Measurements from ENCODE around the gene CFAP65. TPM values are rescaled to one million over a fixed set of nuclear protein-coding genes. Genes with fewer than 3 reads are reported as not detected.

The CFAP65 gene
- total RNA-seq, 1 experiment from 2014 or later: 0.52 TPM

- no peak overlapping the region for H3K9ac ChIP-seq (ENCODE audit: low read length)
- RAD21 ChIA-PET (ENCODE audit: low non-redundant PET in 1 of 2, low total read pairs in 2 of 2, uncharacterized antibody in 2 of 2, unreplicated experiment in 2 of 2): interaction anchor here in 1 of 2 experiments (1.4 kb wide), 1 partner anchor 91 kb away, joined by 3 read pairs; no protein-coding TSS in a partner anchor
- H3K4me1 ChIP-seq (ENCODE audit: control insufficient read depth in 1 of 2, insufficient read depth in 2 of 2, low read length in 2 of 2): no peaks in the 10 kb centered on the region; a peak in 1 of 4 replicates
- intact Hi-C loops (cut with micrococcal nuclease): loop anchor here (2.0 kb wide), 1 partner anchor 91 kb away; no protein-coding TSS in a partner anchor
- H4K20me1 ChIP-seq (ENCODE audit: insufficient read depth): no peaks in the 10 kb centered on the region
- POLR2A ChIA-PET: no interaction called here
- no TSS peak for BruUV-seq (replicated peaks)
- ATAC-seq (no peak), DNase-seq (ENCODE audit: low read depth, low spot score) (no peak)
- no peaks in the 10 kb centered on the region for H3K36me3 ChIP-seq (ENCODE audit: control insufficient read depth in 1 of 2, insufficient read depth in 2 of 2, low read length in 2 of 2)
- no peak overlapping the region for H3K4me3 ChIP-seq (replicated peaks in 1 of 2; ENCODE audit: low read depth in 1 of 2, low read length in 2 of 2)
- H3K79me2 ChIP-seq (ENCODE audit: insufficient read depth, low read length): no peaks in the 10 kb centered on the region
- no peak overlapping the region for H3K27ac ChIP-seq (ENCODE audit: low read depth, low read length)
- no peak overlapping the region for H3K4me2 ChIP-seq (ENCODE audit: low read length)
- no peaks in the 10 kb centered on the region for H3K9me2 ChIP-seq (ENCODE audit: insufficient read depth)
- CTCF ChIA-PET: interaction anchor here (1.5 to 5.3 kb wide), 3 partner anchors 18 to 124 kb away, joined by 5 to 97 read pairs (median 7); no protein-coding TSS in a partner anchor
- TF ChIP-seq CBX3 (IDR thresholded peaks at IDR 0.05; ENCODE audit: low read depth) (no peak), RAD21 (IDR thresholded peaks at IDR 0.05; ENCODE audit: low read depth) (no peak), ZNF274 (IDR thresholded peaks at IDR 0.05; ENCODE audit: low read depth, low read length) (no peak), POLR2AphosphoS5 (IDR thresholded peaks at IDR 0.05; ENCODE audit: low read depth, low read length) (no peak), YY1 (IDR thresholded peaks at IDR 0.05; ENCODE audit: extremely low read depth, insufficient replicate concordance, low read depth, low read length) (no peak), SP1 (IDR thresholded peaks at IDR 0.05; ENCODE audit: low read depth) (no peak), SRF (IDR thresholded peaks at IDR 0.05; ENCODE audit: low read depth) (no peak), POLR2A (IDR thresholded peaks at IDR 0.05; ENCODE audit: borderline replicate concordance, extremely low read depth, insufficient read depth, insufficient read length) (no peak), EZH2phosphoT487 (IDR thresholded peaks at IDR 0.05; ENCODE audit: borderline replicate concordance) (no peak), EZH2 (IDR thresholded peaks at IDR 0.05) (no peak), REST (IDR thresholded peaks at IDR 0.05; ENCODE audit: low read depth) (no peak), MAX (IDR thresholded peaks at IDR 0.05) (no peak), TCF7L2 (IDR thresholded peaks at IDR 0.05; ENCODE audit: borderline replicate concordance, extremely low read depth, insufficient read depth, insufficient read length) (no peak), SIN3A (IDR thresholded peaks at IDR 0.05; ENCODE audit: low read depth) (no peak), JUND (IDR thresholded peaks at IDR 0.05) (no peak), ZFX (IDR thresholded peaks at IDR 0.05) (no peak), CTCF (IDR thresholded peaks at IDR 0.05 in 2 of 3, conservative IDR thresholded peaks at IDR 0.05 in 1 of 3; ENCODE audit: borderline replicate concordance in 1 of 3, insufficient read depth in 1 of 3, low read depth in 2 of 3, low read length in 2 of 3) (no peak)
- H3K27me3 ChIP-seq (ENCODE audit: insufficient read depth, low read length): peaks cover 5% of the 10 kb centered on the region
- H2AFZ ChIP-seq (ENCODE audit: low read depth, low read length, poor library complexity, severe bottlenecking): no peak overlapping the region
- H3K9me3 ChIP-seq (ENCODE audit: control insufficient read depth in 1 of 2, insufficient read depth in 1 of 2, low read depth in 1 of 2, low read length in 2 of 2): no peaks in the 10 kb centered on the region
Observed at GRCh38 chr2:219028141-219028540, 13.2 kb downstream of the CFAP65 start.
